ENCODE data around the gene TTLL10. TPM values are rescaled to one million over a fixed set of nuclear protein-coding genes. Genes with fewer than 3 reads are reported as not detected.

TTLL10 gene
- total RNA-seq, 1 donor from 2014 or later, result 0.39 TPM

GRCh38 chr1:1160281-1160930 lies 13.3 kb upstream of the TTLL10 start:
- DNase-seq, result no peak

GRCh38 chr1:1161078-1161682 lies 12.5 kb upstream of the TTLL10 start:
- DNase-seq, result no peak

DNA sequence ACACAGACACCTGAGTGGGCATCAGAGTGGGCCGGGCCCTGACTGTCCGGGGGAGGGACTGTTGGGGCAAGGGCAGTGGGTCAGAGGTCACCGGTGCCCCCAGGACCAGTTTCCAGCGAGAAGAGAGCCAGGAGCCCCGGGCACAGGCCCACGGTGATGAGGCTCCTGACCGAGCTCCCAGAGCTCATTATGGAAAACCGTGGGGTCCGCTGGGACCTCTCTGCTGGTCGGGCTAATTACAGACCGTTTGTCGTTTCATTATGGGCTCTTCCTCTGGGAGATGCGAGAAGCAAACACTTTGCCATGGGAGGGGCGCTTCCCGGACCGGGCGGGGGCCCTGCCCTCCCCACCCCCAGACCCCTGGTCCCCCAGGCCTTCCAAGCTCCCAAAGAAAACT lies 12.0 kb upstream of the TTLL10 start:
- no peak for DNase-seq

DNA sequence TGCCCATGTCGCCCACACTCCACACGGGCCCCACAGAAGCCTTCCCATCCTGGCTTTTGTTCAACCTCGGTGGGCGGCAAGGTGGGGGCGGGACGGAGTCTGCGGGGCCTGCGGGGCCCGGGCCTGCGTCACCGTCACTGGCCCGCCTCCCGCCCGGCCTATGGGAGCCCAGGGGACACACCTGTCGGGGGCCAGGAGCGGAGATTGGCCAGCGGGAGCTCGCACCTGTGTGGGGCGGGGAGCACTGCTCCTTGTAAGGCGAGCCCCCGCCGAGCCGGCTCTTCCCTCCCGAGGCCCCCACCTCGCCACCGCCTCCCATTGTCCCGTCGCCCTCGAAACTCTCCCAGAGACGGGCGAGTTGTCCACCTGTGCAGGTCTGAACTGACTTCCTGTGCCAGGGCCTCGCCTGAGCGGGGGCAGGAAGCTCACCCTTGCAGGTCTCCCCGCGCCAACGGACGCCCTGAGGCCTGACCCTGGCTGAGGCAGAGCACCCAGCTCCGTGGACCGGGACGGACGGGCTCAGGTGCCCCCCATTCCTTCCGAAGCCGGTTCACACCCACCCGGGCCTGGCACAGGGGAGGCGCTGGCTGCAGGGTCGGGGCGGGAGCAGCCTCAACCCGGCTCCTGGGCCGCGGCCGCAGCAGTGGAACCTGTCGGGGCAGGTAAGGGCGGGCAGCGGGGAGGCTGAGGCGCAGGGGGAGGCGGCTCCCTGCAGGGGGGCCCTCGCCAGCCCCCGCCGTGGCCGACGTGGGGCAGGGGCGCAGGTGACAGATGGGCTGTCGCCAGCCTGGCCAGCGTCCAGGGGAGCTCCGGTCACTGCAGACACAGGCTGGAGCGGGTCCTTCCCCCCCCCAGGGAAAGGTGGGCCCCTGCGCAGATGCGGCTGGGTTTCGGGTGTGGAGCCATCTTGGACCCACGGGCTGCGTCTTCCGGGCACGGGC lies 10.8 kb upstream of the TTLL10 start:
- no peak for DNase-seq

GRCh38 chr1:1163538-1164070 lies 10.1 kb upstream of the TTLL10 start:
- no peak for DNase-seq

GRCh38 chr1:1164361-1164700 lies 9.3 kb upstream of the TTLL10 start:
- no peak for DNase-seq

GRCh38 chr1:1164701-1165451 lies 8.8 kb upstream of the TTLL10 start:
- no peak for DNase-seq

DNA sequence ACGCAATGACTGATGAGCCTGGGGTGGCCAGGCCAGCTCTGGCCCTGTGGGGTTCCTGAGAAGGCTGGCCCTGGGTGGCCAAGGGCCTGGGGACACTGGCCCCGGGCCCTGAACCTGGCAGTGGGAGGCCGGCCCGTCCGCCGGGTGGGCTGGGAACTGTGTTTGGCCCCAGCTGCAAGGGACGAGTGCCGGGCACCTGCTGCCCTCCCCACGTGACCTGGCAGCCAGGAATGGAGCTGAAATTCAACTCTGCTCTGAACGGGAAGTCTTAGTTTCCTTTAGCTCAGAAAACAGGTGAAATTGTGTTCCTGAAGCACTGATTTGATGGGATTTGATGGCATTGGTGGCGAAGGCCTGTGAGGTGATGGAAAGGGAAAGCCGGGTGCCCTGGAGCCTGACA lies 8.2 kb upstream of the TTLL10 start:
- no peak for DNase-seq

DNA sequence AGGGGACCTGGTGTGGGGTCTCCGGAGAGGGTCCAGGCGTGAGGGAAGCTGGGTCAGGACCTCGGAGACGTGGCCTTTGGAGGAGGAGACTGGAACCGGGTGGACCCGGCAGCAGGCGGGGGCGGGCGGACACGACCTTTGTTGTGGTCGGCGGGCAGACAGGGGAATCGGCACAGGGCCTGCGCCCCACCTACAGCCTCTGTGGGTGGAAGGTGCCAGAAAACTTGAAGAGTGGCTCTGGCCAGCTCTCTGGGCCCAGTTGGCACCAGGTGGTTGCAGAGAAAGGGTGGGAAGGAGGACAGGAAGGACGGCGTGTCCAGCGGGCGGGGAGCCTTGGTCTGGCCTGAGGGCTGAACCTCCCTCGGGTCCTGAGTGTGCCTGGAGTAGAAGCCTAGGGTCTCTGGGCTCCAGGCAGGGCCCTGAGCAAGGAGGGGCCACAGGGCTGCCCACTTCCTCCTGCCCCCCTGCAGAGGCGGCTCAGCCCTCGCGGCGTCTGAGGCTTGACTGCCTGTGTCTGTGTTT lies 7.7 kb upstream of the TTLL10 start:
- DNase-seq, result no peak

- DNase-seq, result no peak
Observed at GRCh38 chr1:1166642-1167397, 6.9 kb upstream of the TTLL10 start.

DNA sequence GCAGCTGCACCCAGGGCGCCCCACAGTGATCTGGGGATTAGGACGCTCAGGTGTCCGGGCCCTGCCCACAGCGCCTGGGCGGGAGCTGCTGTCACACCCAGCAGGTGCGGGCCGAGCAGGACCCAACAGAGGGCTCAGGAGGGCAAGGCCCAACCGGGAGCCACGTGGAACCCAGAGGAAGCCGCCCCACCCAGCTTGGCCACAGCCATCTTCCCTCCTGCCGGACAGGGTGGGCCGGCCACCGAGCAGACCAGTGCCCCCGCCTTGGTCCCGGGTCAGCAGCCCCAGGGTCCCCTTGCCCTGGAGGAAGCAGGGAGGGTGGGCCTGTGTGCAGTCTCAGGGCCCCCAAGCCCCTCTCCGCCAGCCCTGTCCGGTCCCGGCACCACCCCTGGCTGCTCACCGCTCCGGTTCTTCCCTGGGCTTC lies 6.3 kb upstream of the TTLL10 start:
- no peak for DNase-seq

- no peak for DNase-seq
Observed at GRCh38 chr1:1167841-1168450, 5.7 kb upstream of the TTLL10 start.

GRCh38 chr1:1168451-1169411 lies 4.9 kb upstream of the TTLL10 start:
- DNase-seq, result no peak

DNA sequence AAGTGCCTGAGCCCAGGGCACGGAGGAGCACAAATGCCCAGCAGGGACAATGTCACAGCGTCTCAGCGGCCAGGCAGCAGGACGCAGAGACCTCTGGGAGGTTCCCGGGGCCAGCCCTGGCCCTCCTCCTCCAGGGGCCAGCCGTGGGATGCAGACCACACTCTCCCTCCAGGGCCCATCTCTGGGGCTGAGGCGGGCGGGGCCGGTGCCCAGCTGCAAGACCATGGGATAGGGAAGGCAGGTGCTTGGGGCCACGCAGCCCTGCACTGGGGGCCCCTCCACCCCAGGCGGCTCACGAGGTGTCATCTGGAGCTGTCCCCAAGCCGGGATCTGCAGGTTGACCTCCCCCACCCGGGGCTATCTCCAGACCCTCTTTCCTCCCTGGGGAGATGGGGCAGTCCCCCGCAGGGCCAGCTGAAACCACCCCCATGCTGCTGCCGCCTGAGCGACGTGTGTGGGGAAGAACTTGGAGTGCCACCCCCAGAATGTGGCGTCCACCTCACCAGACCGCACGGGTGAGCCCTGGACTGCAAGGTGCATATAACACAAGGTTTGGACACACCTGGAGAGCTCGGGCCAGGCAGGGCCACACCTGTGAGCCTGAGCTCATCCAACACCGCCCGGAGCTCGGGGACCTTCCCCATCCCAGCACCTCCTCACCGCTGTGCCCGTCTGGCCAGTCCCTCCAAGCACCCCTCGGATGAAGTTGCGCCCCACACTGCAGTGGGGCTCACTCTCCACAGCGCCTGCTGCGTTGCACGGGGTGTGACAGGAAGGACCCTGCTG lies 4.1 kb upstream of the TTLL10 start:
- no peak for DNase-seq

- DNase-seq, result no peak
Observed at GRCh38 chr1:1170215-1171091, 3.2 kb upstream of the TTLL10 start.

DNA sequence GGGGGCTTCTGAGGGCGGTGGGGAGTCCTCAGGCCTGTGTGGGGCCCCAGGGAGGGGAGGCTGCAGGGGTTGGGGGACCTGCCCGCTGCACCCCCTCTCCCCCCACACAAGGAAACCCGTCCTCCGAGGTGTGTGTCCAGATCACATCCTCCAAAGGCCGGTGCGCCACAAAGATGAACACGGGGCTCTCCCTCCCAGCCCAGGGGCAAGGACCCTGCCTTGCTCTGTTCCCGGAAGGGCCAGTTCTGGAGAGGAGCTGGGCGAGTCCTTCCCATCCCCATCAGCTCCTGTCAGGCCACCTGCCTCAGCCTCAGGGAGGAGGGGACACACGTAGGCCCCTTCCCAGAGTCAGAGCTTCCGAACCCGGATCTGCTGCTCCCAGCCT lies 2.5 kb upstream of the TTLL10 start:
- no peak for DNase-seq

DNA sequence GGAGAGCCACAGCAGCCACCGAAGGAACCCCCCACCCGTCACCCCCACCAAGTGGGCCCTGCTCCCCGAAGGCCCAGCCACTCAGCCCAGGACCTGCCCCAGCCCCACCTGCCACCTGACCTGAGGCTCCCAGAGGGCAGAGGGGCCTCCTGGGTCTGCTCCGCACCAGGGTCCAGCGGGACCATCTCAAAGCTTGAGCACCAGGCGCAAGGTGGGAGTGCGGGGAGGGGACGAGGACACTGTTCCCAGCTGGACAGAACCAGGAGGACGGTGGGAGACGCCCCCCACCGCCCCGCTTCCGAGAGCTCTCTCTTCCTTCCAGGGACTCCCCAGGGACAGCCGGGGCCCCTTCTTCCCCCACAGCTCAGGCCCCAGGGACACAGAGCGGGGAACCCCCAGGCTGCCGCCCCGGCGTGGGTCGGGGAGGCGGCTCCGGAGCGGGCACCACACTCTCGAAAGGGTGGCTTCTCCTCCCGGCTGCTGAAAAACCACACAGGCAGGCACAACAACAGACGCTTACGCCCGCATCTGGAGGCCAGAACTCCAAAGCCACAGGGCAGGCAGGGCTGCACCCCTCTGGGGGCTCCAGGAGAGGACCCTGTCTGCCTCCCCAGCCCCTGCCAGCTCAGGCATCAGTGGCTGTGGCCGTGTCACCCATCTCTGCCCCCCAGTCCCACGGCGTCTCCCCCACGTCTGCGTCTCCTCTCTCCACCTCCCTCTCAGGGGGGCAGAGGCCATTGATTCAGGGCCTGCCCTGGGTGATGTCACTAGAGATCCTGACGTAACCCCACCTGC lies 1.9 kb upstream of the TTLL10 start:
- DNase-seq, result no peak

Data from skin of body (tissue), 2 donors.